Hepatocyte (in vitro differentiated cells): ENCODE data around the gene OTOA. TPM values are rescaled to one million over a fixed set of nuclear protein-coding genes. Genes with fewer than 3 reads are reported as not detected.
"Not testable (repeated sequence)": the region's sequence is repeated elsewhere in the genome, so short reads cannot be mapped to it uniquely, and the experiment has no call there.

Experiments used
- DNase-seq: peaks from one replicate; pipeline ENCODE4 v3.0.0-alpha.2; 2016; ENCODE audit warnings: low spot score
- H2AFZ ChIP-seq: fragments of 200-600 bp; sonication (generic); 2 replicates; pipeline ENCODE4 v1.6.0; 2016; ENCODE audit warnings: antibody characterized with exemption, mild to moderate bottlenecking
- H3K27ac ChIP-seq: fragments of 200-600 bp; sonication (generic); 2 replicates; pipeline ENCODE4 v1.5.1; 2016; ENCODE audit warnings: mild to moderate bottlenecking
- H3K27me3 ChIP-seq: fragments of 200-600 bp; sonication (generic); 2 replicates; pipeline ENCODE4 v1.6.1; 2016
- H3K36me3 ChIP-seq: fragments of 200-600 bp; sonication (generic); replicated peaks from 2 replicates; pipeline ENCODE4 v1.5.1; 2016; ENCODE audit warnings: low read depth; ENCODE audit not compliant: insufficient read depth
- H3K4me1 ChIP-seq: fragments of 200-600 bp; sonication (generic); 2 replicates; pipeline ENCODE4 v1.5.1; 2016; ENCODE audit warnings: mild to moderate bottlenecking, moderate library complexity; ENCODE audit not compliant: insufficient read depth
- H3K4me2 ChIP-seq: fragments of 200-600 bp; sonication (generic); 2 replicates; pipeline ENCODE4 v1.6.0; 2016
- H3K4me3 ChIP-seq: fragments of 200-600 bp; sonication (generic); 2 replicates; pipeline ENCODE4 v1.5.1; 2016; ENCODE audit warnings: mild to moderate bottlenecking
- H3K79me2 ChIP-seq: fragments of 200-600 bp; sonication (generic); 2 replicates; pipeline ENCODE4 v1.6.0; 2017; ENCODE audit warnings: mild to moderate bottlenecking
- H3K9me2 ChIP-seq: fragments of 200-600 bp; sonication (generic); replicated peaks from 2 replicates; pipeline ENCODE4 v1.6.0; 2017; ENCODE audit warnings: mild to moderate bottlenecking; ENCODE audit not compliant: insufficient read depth
- H3K9me3 ChIP-seq: fragments of 200-600 bp; sonication (generic); 2 replicates; pipeline ENCODE4 v1.5.1; 2016; ENCODE audit warnings: low read depth, mild to moderate bottlenecking
- H4K20me1 ChIP-seq: fragments of 200-600 bp; sonication (generic); 2 replicates; pipeline ENCODE4 v1.6.0; 2016; ENCODE audit warnings: mild to moderate bottlenecking; ENCODE audit not compliant: insufficient read depth, poor library complexity, severe bottlenecking
- CTCF ChIP-seq: fragments of 200-600 bp; sonication (generic); IDR thresholded peaks from 2 replicates; pipeline ENCODE4 v1.5.1; 2016; ENCODE audit warnings: antibody characterized with exemption, mild to moderate bottlenecking; ENCODE audit not compliant: poor library complexity
- EZH2 ChIP-seq: fragments of 200-600 bp; sonication (generic); IDR thresholded peaks from 2 replicates; pipeline ENCODE4 v1.6.1; 2016; ENCODE audit warnings: antibody characterized with exemption, mild to moderate bottlenecking, borderline replicate concordance
- EZH2phosphoT487 ChIP-seq: fragments of 200-600 bp; sonication (generic); IDR thresholded peaks from one replicate; pipeline ENCODE4 v1.6.1; 2018; ENCODE audit warnings: antibody characterized with exemption, mild to moderate bottlenecking, low read depth, moderate library complexity; ENCODE audit not compliant: unreplicated experiment, severe bottlenecking
- WGBS: methylation state at CpG from one replicate; pipeline ENCODE4 v1.1.6; 2016; ENCODE audit warnings: low lambda C conversion rate; ENCODE audit errors: missing lambda C conversion rate; 5-methylcytosine and 5-hydroxymethylcytosine counted together
- polyA plus RNA-seq: library from polyadenylated mRNA; unstranded; fragments of >200 nt; fragmentation: Nextera tagmentation; extraction: Ambion mirVana; gene quantifications from 2 replicates; pipeline ENCODE4 v1.2.1, GENCODE V29; 2016
- total RNA-seq: library from RNA; depleted of rRNA; stranded (reverse); fragments of >200 nt; gene quantifications from 2 replicates; pipeline ENCODE4 v1.2.3, GENCODE V29; 2014

The OTOA gene
- total and polyA plus RNA-seq, 2 experiments from 2014 or later, result 0.07 TPM; not detected in 1

DNA sequence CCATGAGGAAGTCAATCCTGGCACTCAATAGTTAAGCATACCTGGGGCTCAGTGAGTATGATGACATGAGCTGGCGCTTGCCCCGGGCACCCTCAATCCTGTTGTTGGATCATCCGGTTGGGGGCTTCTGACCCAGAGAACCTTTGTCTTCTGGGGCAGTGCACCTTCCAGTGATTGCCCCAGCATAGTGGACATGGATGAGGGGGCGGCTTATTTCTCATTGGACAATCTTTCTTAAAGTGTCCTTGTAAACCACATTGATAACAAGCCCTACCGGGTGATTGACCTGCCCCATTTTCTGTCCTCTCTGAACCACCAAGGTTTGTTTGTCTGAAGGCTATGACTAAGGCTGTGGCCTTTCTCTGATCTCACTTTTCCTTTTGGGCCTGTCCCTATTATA lies 29.6 kb upstream of the OTOA start:
- H3K9me2 ChIP-seq, result no peaks in the 10 kb centered on the region
- H3K79me2 ChIP-seq, result peaks cover 8% of the 10 kb centered on the region
- H3K27ac ChIP-seq, result no peak overlapping the region
- no peak overlapping the region for H2AFZ ChIP-seq
- TF ChIP-seq EZH2 (no peak), EZH2phosphoT487 (no peak), CTCF (no peak)
- H3K9me3 ChIP-seq, result no peaks in the 10 kb centered on the region
- H3K4me1 ChIP-seq, result peaks cover 8% of the 10 kb centered on the region
- H3K4me2 ChIP-seq, result no peak overlapping the region
- no peaks in the 10 kb centered on the region for H4K20me1 ChIP-seq
- no peaks in the 10 kb centered on the region for H3K27me3 ChIP-seq
- DNase-seq, result no peak
- no peak overlapping the region for H3K4me3 ChIP-seq
- H3K36me3 ChIP-seq, result no peaks in the 10 kb centered on the region
- WGBS, result 71% methylated on average over 5 of the region's 5 CpGs

DNA sequence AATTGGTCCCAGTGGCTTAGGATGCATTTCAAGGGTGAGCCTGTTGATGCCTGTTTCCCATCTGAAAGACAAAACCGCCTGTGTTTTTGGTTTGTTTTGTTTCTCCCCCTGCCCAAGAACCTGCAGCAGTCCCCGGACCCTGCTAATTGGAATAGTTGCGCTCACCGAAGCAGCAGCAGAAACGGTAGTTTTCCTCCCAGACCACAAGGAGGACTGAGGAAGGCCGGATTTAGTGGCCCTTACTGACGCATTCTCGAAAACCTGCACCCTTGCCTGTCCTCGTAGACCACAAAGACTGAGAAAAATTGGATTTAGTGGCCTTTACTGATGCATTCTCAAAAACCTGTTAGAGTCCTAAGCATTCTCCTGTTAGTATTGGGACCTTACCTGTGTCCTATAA lies 28.1 kb upstream of the OTOA start:
- 92% methylated on average over 9 of the region's 9 CpGs for WGBS
- H3K9me3 ChIP-seq, H3K36me3 ChIP-seq, H2AFZ ChIP-seq, H3K27me3 ChIP-seq, H3K4me2 ChIP-seq, DNase-seq, H3K4me3 ChIP-seq, H3K9me2 ChIP-seq, H3K27ac ChIP-seq, H4K20me1 ChIP-seq, H3K4me1 ChIP-seq: not testable (repeated sequence)
- peaks cover 11% of the 10 kb centered on the region for H3K79me2 ChIP-seq

DNA sequence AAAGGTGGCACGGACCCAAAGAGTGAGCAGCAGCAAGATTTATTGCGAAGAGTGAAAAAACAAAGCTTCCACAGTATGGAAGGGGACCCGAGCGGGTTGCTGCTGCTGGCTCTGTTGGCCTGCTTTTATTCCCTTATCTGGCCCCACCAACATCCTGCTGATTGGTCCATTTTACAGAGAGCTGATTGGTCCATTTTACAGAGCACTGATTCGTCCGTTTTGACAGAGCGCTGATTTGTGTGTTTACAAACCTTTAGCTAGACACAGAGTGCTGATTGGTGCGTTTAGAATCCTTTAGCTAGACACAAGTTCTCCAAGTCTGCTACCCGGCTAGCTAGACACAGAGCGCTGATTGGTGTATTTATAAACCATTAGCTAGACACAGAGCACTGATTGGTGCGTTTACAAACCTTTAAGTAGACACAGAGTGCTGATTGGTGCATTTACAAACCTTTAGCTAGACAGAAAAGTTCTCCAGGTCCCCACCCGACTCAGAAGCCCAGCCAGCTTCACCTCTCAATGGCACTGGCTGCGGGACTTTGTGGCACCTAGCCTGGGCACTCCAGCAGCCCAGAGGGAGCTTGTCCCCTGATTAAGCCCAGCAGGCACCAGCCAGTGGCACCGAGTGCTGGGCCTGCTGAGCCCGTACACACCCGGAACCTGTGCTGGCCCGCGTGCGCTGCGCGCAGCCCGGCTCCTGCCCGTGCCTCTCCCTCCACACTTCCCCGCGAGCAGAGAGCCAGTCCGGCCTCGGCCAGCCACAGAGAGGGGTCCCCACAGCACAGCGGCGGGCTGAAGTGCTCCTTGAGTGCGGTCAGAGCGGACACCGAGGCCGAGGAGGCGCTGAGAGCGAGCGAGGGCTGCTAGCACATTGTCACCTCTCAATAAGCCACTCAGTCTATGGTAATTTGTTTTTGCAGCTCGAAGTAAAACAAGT lies 26.5 kb upstream of the OTOA start:
- Histone ChIP-seq H4K20me1 (no peaks in the 10 kb centered on the region), H3K9me2 (no peaks in the 10 kb centered on the region), H3K4me2 (no peak overlapping the region), H3K4me1 (peaks cover 3% of the 10 kb centered on the region), H3K4me3 (no peak overlapping the region), H3K79me2 (peaks cover 11% of the 10 kb centered on the region), H3K27me3 (no peaks in the 10 kb centered on the region), H3K36me3 (no peaks in the 10 kb centered on the region), H3K27ac (no peak overlapping the region), H3K9me3 (no peaks in the 10 kb centered on the region), H2AFZ (no peak overlapping the region)
- no peak for DNase-seq
- TF ChIP-seq EZH2phosphoT487, result no peak
- no peak for TF ChIP-seq CTCF
- no peak for TF ChIP-seq EZH2
- WGBS, result 97% methylated on average over 37 of the region's 37 CpGs

GRCh38 chr16:21638573-21638975 lies 25.2 kb upstream of the OTOA start:
- DNase-seq, result no peak
- H3K27ac ChIP-seq, result no peak overlapping the region
- H3K9me3 ChIP-seq, result no peaks in the 10 kb centered on the region
- H3K4me1 ChIP-seq, result peaks cover 3% of the 10 kb centered on the region
- H3K4me2 ChIP-seq, result no peak overlapping the region
- no peak overlapping the region for H3K4me3 ChIP-seq
- TF ChIP-seq CTCF, result no peak
- TF ChIP-seq EZH2, result no peak
- TF ChIP-seq EZH2phosphoT487, result no peak
- no peaks in the 10 kb centered on the region for H3K9me2 ChIP-seq
- 64% methylated on average over 4 of the region's 4 CpGs for WGBS
- H4K20me1 ChIP-seq, result no peaks in the 10 kb centered on the region
- no peaks in the 10 kb centered on the region for H3K27me3 ChIP-seq
- no peaks in the 10 kb centered on the region for H3K36me3 ChIP-seq
- H3K79me2 ChIP-seq, result peaks cover 6% of the 10 kb centered on the region
- H2AFZ ChIP-seq, result no peak overlapping the region
